GM12878 (cell line): ENCODE data around the gene FLYWCH2. TPM values are rescaled to one million over a fixed set of nuclear protein-coding genes. Genes with fewer than 3 reads are reported as not detected.

Experiments
- ATAC-seq: fragments of 200-7000 bp; cut with Tn5 transposase; 3 replicates; pipeline ENCODE4 v1.9.1; 2020; ENCODE audit warnings: mild to moderate bottlenecking, moderate library complexity
- BruUV-seq: library from RNA; stranded (reverse); fragments of 400-500 nt; replicated peaks from 2 replicates; lab custom pipeline; 2021; lab: Mats Ljungman, UMichigan
- CTCF ChIA-PET: fragments of 300-600 bp; sonication (Branson Sonifier 250); formaldehyde crosslinking; extraction: SDS; loops from one replicate; lab custom pipeline; 2021; ENCODE audit warnings: inconsistent platforms; lab: Yijun Ruan, JAX
- POLR2A ChIA-PET: fragments of 350-600 bp; formaldehyde crosslinking; extraction: SDS; loops from one replicate; lab custom pipeline; 2021; ENCODE audit warnings: inconsistent platforms; lab: Charles Lee
- RAD21 ChIA-PET: fragments of 300-600 bp; sonication (Branson Sonifier 250); formaldehyde crosslinking; loops from one replicate; lab custom pipeline; 2023; ENCODE audit warnings: antibody characterized with exemption; ENCODE audit not compliant: unreplicated experiment; lab: Charles Lee
- SMC1A ChIA-PET: fragments of 300-600 bp; sonication (Branson Sonifier 250); formaldehyde crosslinking; loops from one replicate; lab custom pipeline; 2023; ENCODE audit not compliant: unreplicated experiment, uncharacterized antibody; lab: Charles Lee
- DNase-seq: peaks from one replicate; pipeline ENCODE4 v3.0.0-alpha.2; 2011; ENCODE audit warnings: low read depth, low spot score
- FAIRE-seq: peaks from 3 replicates; lab custom pipeline; 2011; peaks lifted over from hg19 to GRCh38; lab: Jason Lieb, UNC
- H2AFZ ChIP-seq: 2 replicates; pipeline ENCODE4 v1.6.0; 2011; ENCODE audit warnings: low read depth, low read length, control low read depth; ENCODE audit not compliant: control insufficient read depth
- H3K27ac ChIP-seq: 2 replicates; pipeline ENCODE4 v1.5.1; 2011; ENCODE audit warnings: control low read depth; ENCODE audit not compliant: control insufficient read depth, insufficient read depth
- H3K27me3 ChIP-seq, 2 experiments: replicated peaks in 1 of 2; 2 replicates each; pipeline versions ENCODE4 v1.6.0 to v1.6.1; 2011; ENCODE audit warnings: low read length in 1 of 2; ENCODE audit not compliant: control insufficient read depth in 2 of 2, insufficient read depth in 2 of 2
- H3K36me3 ChIP-seq, 2 experiments: 2 replicates each; pipeline ENCODE4 v1.5.1; 2011; ENCODE audit warnings: low read length in 1 of 2; ENCODE audit not compliant: control insufficient read depth in 2 of 2, insufficient read depth in 2 of 2
- H3K4me1 ChIP-seq: 2 replicates; pipeline ENCODE4 v1.6.1; 2011; ENCODE audit warnings: mild to moderate bottlenecking, low read length, moderate library complexity, mixed read lengths; ENCODE audit not compliant: control insufficient read depth, insufficient read depth
- H3K4me2 ChIP-seq: 2 replicates; pipeline ENCODE4 v1.6.0; 2011; ENCODE audit warnings: control low read depth; ENCODE audit not compliant: control insufficient read depth, insufficient read depth
- H3K4me3 ChIP-seq: fragments of 200-600 bp; sonication (generic); 2 replicates; pipeline ENCODE4 v1.5.1; 2016
- H3K79me2 ChIP-seq: 2 replicates; pipeline ENCODE4 v1.6.0; 2011; ENCODE audit warnings: low read length; ENCODE audit not compliant: control insufficient read depth, insufficient read depth
- H3K9ac ChIP-seq: 2 replicates; pipeline ENCODE4 v1.8.0; 2011; ENCODE audit warnings: low read length, control low read depth, mixed read lengths; ENCODE audit not compliant: control insufficient read depth, insufficient read depth
- H3K9me3 ChIP-seq: replicated peaks from 3 replicates; pipeline ENCODE4 v1.5.1; 2011; ENCODE audit warnings: mild to moderate bottlenecking, low read length; ENCODE audit not compliant: control insufficient read depth, insufficient read depth
- H4K20me1 ChIP-seq: 2 replicates; pipeline ENCODE4 v1.6.0; 2011; ENCODE audit not compliant: control insufficient read depth, insufficient read depth
- EP300 ChIP-seq, 2 experiments: fragments of 150-350 bp in 1 of 2; IDR thresholded peaks; 2 replicates each; pipeline ENCODE4 v1.6.1; 2011 to 2012; ENCODE audit warnings: low read depth in 2 of 2, low read length in 2 of 2, borderline replicate concordance in 1 of 2, improper control_type of control experiment in 1 of 2, inconsistent platforms in 1 of 2; ENCODE audit not compliant: control insufficient read depth in 1 of 2
- EZH2 ChIP-seq: IDR thresholded peaks from 2 replicates; pipeline ENCODE4 v1.6.1; 2012; ENCODE audit warnings: low read depth, mild to moderate bottlenecking, control low read depth, inconsistent platforms, low read length, borderline replicate concordance; ENCODE audit not compliant: control insufficient read depth
- IRF4 ChIP-seq: IDR thresholded peaks from 2 replicates; pipeline ENCODE4 v1.6.1; 2011; ENCODE audit warnings: low read depth, low read length
- KAT2A ChIP-seq: conservative IDR thresholded peaks from 2 replicates; pipeline ENCODE4 v1.6.1; 2011; ENCODE audit warnings: low read depth, low read length; ENCODE audit not compliant: control insufficient read depth
- MTA2 ChIP-seq: fragments of 450-650 bp; IDR thresholded peaks from 2 replicates; pipeline ENCODE4 v1.6.1; 2016; ENCODE audit warnings: low read depth, mild to moderate bottlenecking, moderate library complexity
- NFIC ChIP-seq: IDR thresholded peaks from 2 replicates; pipeline ENCODE4 v1.6.1; 2012; ENCODE audit warnings: low read depth, mild to moderate bottlenecking, inconsistent platforms, low read length, moderate library complexity
- NFYA ChIP-seq: IDR thresholded peaks from 2 replicates; pipeline ENCODE4 v1.6.1; 2011; ENCODE audit warnings: low read depth, mild to moderate bottlenecking, low read length, improper control_type of control experiment, borderline replicate concordance
- PML ChIP-seq: IDR thresholded peaks from 2 replicates; pipeline ENCODE4 v1.6.1; 2012; ENCODE audit warnings: low read length, inconsistent platforms
- POU2F2 ChIP-seq: IDR thresholded peaks from 3 replicates; pipeline ENCODE4 v1.6.1; 2011; ENCODE audit warnings: low read depth, mild to moderate bottlenecking, low read length, borderline replicate concordance
- RELA ChIP-seq: fragments of 450-650 bp; IDR thresholded peaks from 2 replicates; pipeline ENCODE4 v1.8.0; 2014; ENCODE audit warnings: borderline replicate concordance; ENCODE audit not compliant: partially characterized antibody
- SPI1 ChIP-seq: IDR thresholded peaks from 2 replicates; pipeline ENCODE4 v1.6.1; 2011; ENCODE audit warnings: low read depth, mild to moderate bottlenecking, low read length, moderate library complexity, borderline replicate concordance; ENCODE audit not compliant: insufficient read depth
- SUPT20H ChIP-seq: IDR thresholded peaks from 2 replicates; pipeline ENCODE4 v1.6.1; 2011; ENCODE audit warnings: low read depth, mild to moderate bottlenecking, low read length, moderate library complexity, borderline replicate concordance; ENCODE audit not compliant: control insufficient read depth
- TARDBP ChIP-seq: IDR thresholded peaks from 2 replicates; pipeline ENCODE4 v1.6.1; 2016; ENCODE audit warnings: borderline replicate concordance
- TCF3 ChIP-seq: IDR thresholded peaks from 2 replicates; pipeline ENCODE4 v1.6.1; 2012; ENCODE audit warnings: low read depth, mild to moderate bottlenecking, low read length, borderline replicate concordance; ENCODE audit not compliant: insufficient read depth
- ZNF207 ChIP-seq: fragments of 450-650 bp; IDR thresholded peaks from 2 replicates; pipeline ENCODE4 v1.6.1; 2014; ENCODE audit warnings: antibody characterized with exemption, mild to moderate bottlenecking, borderline replicate concordance
- ZNF217 ChIP-seq: fragments of 450-650 bp; IDR thresholded peaks from 2 replicates; pipeline ENCODE4 v1.6.1; 2017; ENCODE audit warnings: antibody characterized with exemption, mild to moderate bottlenecking
- ZNF274 ChIP-seq: IDR thresholded peaks from one replicate; pipeline ENCODE4 v1.8.0; 2011; ENCODE audit not compliant: insufficient read length, insufficient read depth
- ZNF384 ChIP-seq: IDR thresholded peaks from 2 replicates; pipeline ENCODE4 v1.6.1; 2012; ENCODE audit warnings: low read depth, mild to moderate bottlenecking, low read length, improper control_type of control experiment, borderline replicate concordance
- WGBS: methylation state at CpG from one replicate; pipeline ENCODE4 v1.1.6; 2016; ENCODE audit warnings: low lambda C conversion rate; ENCODE audit not compliant: insufficient replicate concordance, insufficient coverage; ENCODE audit errors: missing lambda C conversion rate; 5-methylcytosine and 5-hydroxymethylcytosine counted together
- in situ Hi-C: fragments of 300-500 bp; cut with MboI; formaldehyde crosslinking; loops from 9 replicates; pipeline ENCODE4 v1.14.3; 2018; ENCODE audit warnings: mixed read lengths
- intact Hi-C: fragments of 100-400 bp; cut with micrococcal nuclease; formaldehyde crosslinking; loops from one replicate; pipeline ENCODE4 v1.14.2; 2022; ENCODE audit not compliant: unreplicated experiment
- polyA plus RNA-seq, 11 experiments: library from polyadenylated mRNA; depleted of rRNA in 4 of 11; unstranded in 6 of 11; stranded (reverse) in 5 of 11; fragments of >200 nt; fragmentation: Nextera tagmentation in 4 of 11; fragmentation: Illumina TruSeq in 1 of 11; extraction: Ambion mirVana in 4 of 11; extraction: Trizol in 1 of 11; gene quantifications; 1 replicate in 1 of 11; 2 replicates in 10 of 11; pipeline versions ENCODE4 v1.2.1 to v1.2.3, GENCODE V29; 2011 to 2016; ENCODE audit warnings: inconsistent platforms in 2 of 11, missing spikeins in 2 of 11, low read depth in 1 of 11
- total RNA-seq, 4 experiments: library from RNA; depleted of rRNA in 3 of 4; stranded (reverse); fragments of >200 nt in 3 of 4; fragmentation: Illumina TruSeq in 1 of 4; extraction: Trizol in 1 of 4; gene quantifications; 2 replicates each; pipeline versions ENCODE4 v1.2.1 to v1.2.3, GENCODE V29; 2013 to 2021
- TF ChIP-seq, protein P1 (sequence below): fragments of 450-650 bp; conservative IDR thresholded peaks from 2 replicates; pipeline ENCODE4 v1.6.1; 2017; ENCODE audit warnings: mild to moderate bottlenecking, moderate library complexity

FLYWCH2 gene
- total and polyA plus RNA-seq, 10 of the 15 experiments (the other 5 are each of a cell fraction or from before 2014, with no cell fraction given): 0.27 to 43.1 (median 17.7) TPM

DNA sequence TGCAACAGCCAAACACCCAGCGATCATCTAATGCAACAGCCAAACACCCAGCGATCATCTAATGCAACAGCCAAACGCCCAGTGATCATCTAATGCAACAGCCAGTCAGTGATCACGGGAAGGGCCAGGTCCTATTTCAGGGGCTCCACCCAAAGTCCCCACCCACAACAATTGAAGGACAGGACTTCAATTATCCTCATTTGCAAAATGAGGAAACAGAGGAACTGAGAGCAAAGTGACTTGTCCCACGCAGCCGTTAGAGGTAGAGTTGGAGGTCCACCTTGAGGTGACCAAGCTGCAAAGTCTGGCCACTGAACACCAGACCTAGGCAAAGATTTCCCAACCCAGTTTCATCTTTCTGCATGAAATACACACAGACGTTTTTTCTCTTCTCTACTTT, 49.2 kb upstream of the FLYWCH2 start:
- ChIA-PET SMC1A (no interaction called here), CTCF (no interaction called here), RAD21 (no interaction called here), POLR2A (no interaction called here)
- no peak overlapping the region for H3K4me2 ChIP-seq
- H2AFZ ChIP-seq: no peak overlapping the region
- no peaks in the 10 kb centered on the region for H3K9me3 ChIP-seq
- DNase-seq: no peak
- TF ChIP-seq ZNF217: no peak
- TF ChIP-seq TARDBP: no peak
- TF ChIP-seq EP300 (IDR thresholded peaks at IDR 0.05; ENCODE audit: borderline replicate concordance in 1 of 2, control insufficient read depth in 1 of 2, low read depth in 2 of 2, low read length in 2 of 2): no peak
- no peak for TF ChIP-seq ZNF274
- no peak for TF ChIP-seq MTA2
- no peak for TF ChIP-seq ZNF384
- no peak for TF ChIP-seq RELA
- TF ChIP-seq KAT2A: no peak
- TF ChIP-seq, protein P1, sequence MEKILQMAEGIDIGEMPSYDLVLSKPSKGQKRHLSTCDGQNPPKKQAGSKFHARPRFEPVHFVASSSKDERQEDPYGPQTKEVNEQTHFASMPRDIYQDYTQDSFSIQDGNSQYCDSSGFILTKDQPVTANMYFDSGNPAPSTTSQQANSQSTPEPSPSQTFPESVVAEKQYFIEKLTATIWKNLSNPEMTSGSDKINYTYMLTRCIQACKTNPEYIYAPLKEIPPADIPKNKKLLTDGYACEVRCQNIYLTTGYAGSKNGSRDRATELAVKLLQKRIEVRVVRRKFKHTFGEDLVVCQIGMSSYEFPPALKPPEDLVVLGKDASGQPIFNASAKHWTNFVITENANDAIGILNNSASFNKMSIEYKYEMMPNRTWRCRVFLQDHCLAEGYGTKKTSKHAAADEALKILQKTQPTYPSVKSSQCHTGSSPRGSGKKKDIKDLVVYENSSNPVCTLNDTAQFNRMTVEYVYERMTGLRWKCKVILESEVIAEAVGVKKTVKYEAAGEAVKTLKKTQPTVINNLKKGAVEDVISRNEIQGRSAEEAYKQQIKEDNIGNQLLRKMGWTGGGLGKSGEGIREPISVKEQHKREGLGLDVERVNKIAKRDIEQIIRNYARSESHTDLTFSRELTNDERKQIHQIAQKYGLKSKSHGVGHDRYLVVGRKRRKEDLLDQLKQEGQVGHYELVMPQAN: no peak
- TF ChIP-seq NFIC: no peak
- TF ChIP-seq ZNF207: no peak
- TF ChIP-seq TCF3: no peak
- no peak for TF ChIP-seq NFYA
- no peak for TF ChIP-seq EZH2
- no peak for TF ChIP-seq PML
- TF ChIP-seq SPI1: no peak
- no peak for TF ChIP-seq POU2F2
- no peak for TF ChIP-seq IRF4
- TF ChIP-seq SUPT20H: no peak
- H4K20me1 ChIP-seq: no peaks in the 10 kb centered on the region
- WGBS: 34% methylated on average over 7 of the region's 7 CpGs
- H3K27ac ChIP-seq: no peak overlapping the region
- no peak for FAIRE-seq
- H3K9ac ChIP-seq: no peak overlapping the region
- intact Hi-C loops (no loop called here), in situ Hi-C loops (no loop called here)
- H3K79me2 ChIP-seq: no peaks in the 10 kb centered on the region
- no peaks in the 10 kb centered on the region for H3K27me3 ChIP-seq
- no peak for ATAC-seq
- no TSS peak for BruUV-seq
- peaks cover 4% of the 10 kb centered on the region; the same call in 1 of the 2 replicates for H3K4me1 ChIP-seq
- no peaks in the 10 kb centered on the region for H3K36me3 ChIP-seq
- no peak overlapping the region for H3K4me3 ChIP-seq
